GM21717 (cell line): Measurements from ENCODE around the gene TM7SF2.

Experiments used
- ATAC-seq: cut with Tn5 transposase; IDR thresholded peaks from one replicate; pipeline ENCODE4 v1.9.1; 2021; ENCODE audit warnings: mild to moderate bottlenecking, moderate library complexity; ENCODE audit not compliant: unreplicated experiment

Gene TM7SF2

DNA sequence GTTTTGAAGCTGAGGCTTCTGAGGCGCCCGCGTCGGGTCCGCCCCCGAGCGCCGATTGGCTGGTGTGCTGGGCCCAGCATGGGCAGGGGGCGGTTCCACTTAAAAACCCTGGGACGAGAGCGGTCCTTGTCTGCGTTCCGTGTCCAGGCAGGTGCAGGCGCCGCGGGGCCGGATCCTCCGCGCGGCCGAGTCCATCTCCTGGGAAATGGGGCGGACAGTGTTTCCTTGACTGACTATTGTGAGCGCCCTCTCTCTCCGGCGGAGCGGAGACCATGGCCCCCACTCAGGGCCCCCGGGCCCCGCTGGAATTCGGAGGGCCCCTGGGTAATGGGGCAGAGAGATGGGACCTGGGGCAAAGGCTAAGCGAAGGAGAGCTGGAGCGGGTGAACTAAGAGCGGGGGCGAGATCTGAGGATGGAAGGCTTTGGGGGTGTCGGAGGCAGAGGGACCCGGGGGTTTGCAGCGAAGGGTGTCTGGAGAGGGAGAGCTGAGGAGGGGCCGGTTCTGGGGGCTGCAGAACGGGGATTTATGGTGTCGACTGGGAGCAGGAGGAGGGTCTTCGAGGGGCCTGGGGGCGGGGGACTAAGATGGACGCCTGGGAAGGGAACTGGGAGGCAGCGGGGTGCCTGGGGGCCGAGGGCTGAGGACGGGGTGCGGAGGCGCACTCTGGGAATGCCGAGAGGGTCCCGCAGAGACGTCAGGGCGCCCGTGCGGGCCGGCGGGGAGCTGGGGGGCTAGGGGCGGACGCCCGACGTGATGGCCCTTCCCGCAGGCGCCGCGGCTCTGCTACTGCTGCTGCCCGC lies at the start of gene TM7SF2:
Gene TM7SF2 (plus strand): TSS at position 129 of the 802 bp plus-strand sequence. CDS start 144 bp downstream, at position 273.
- peak; percentile 48 for ATAC-seq

- ATAC-seq = no peak
These were observed 48.1 kb upstream of the TM7SF2 start for GRCh38 chr11:65063532-65063931.

DNA sequence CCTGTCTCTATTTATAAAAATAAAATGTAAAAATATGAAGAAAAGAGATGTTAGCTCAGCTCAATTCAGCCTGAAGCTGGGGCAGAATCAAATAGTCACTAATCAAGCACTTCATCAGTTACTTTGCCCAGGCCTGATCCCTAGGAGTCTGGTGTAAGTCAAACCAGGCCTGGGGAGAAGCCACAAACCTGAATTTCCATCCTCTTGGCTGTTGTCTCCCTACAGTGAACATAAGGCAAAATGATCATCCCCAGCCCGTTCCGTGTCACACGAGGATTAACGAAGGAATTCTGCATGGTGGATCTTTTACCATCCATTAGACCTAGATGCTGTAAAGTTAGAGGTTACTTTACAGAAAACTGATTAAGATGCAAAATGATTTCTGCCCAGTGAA lies 46.8 kb upstream of the TM7SF2 start:
- ATAC-seq = no peak

GRCh38 chr11:65065851-65066250 lies 45.8 kb upstream of the TM7SF2 start:
- ATAC-seq = no peak

DNA sequence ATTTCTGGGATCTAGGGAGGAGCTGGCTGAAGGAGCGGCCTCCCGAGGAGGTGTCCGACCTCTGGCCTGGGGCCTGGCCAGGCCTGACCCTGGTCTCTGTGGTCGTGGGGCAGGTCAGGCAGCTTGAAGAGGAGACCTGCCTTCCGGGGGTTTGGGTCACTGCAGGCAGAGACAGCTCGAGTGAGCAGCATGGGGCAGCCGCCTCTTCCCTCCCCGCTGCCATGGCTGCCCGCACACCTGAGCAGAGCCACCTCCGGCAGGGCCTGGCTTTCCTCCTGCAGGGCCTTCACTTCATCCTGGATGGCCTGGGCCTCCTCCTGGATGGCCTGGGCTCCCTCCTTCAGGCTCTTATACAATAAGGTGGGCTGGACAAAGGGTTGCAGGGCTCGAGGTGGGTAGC lies 45.4 kb upstream of the TM7SF2 start:
- no peak for ATAC-seq

DNA sequence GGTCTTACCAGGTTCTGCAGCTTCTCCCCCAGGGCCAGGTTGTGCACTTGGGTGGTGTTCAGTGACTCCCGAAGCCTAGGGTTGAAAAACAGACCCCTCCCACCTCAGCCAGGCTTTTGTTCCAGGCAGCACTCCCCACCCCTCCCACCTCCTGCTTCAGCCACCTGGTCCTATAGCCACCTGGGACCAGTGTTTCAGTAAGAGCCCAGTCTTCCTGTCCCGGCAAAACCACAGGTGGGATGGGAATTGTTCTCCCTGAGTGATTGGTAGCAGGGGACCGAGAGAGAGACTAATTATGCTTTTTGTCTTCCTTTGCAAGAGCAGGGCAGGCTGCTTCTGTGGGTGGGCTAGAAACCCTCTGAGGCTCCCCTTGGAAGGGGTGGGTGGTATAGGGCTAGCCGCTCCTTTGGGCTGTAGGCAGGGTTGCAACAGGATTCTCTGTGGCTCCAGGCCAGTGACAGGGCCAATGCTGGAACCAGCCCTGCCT lies 44.8 kb upstream of the TM7SF2 start:
- no peak for ATAC-seq

DNA sequence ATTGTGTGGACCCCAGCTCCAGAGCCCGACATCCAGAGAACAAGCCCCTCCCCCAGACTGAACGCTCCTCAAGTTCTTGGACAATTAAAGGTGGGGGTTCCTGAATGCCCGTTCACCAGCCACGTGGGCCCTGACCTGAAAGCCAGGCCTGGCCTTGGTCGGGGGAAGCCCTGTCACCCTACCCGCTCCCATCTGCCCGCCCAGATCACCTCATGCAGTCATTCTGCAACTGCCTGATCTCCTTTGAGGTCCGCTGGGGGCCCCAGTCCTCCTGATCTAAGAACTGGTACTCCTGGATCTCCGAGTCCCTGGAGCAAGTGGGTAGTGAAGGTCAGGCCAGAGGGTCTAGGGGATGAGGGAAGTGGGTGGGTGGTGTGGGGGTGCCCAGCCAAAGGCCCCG lies 44.2 kb upstream of the TM7SF2 start:
- no peak for ATAC-seq

GRCh38 chr11:65069217-65069616 lies 42.5 kb upstream of the TM7SF2 start:
- no peak for ATAC-seq

GRCh38 chr11:65071907-65072630 lies 39.6 kb upstream of the TM7SF2 start:
- ATAC-seq = no peak

- no peak for ATAC-seq
These were observed 39.1 kb upstream of the TM7SF2 start for GRCh38 chr11:65072631-65072966.

GRCh38 chr11:65077451-65077850 lies 34.2 kb upstream of the TM7SF2 start:
- ATAC-seq = no peak

GRCh38 chr11:65078151-65078550 lies 33.5 kb upstream of the TM7SF2 start:
- ATAC-seq = no peak

- ATAC-seq = no peak
These were observed 32.8 kb upstream of the TM7SF2 start for GRCh38 chr11:65078786-65079342.

GRCh38 chr11:65083134-65083833 lies 28.4 kb upstream of the TM7SF2 start:
- peak; percentile 22 for ATAC-seq

- peak; percentile 48 for ATAC-seq
These were observed 27.7 kb upstream of the TM7SF2 start, which contains the start of the genes CDCA5 and ZFPL1 for GRCh38 chr11:65083834-65084597. TSS of gene CDCA5 (minus strand) at chr11:65084040. CDS start at chr11:65083978, 62 bp downstream. TSS of gene ZFPL1 (plus strand) at chr11:65084222. CDS start at chr11:65084699, 477 bp downstream.

DNA sequence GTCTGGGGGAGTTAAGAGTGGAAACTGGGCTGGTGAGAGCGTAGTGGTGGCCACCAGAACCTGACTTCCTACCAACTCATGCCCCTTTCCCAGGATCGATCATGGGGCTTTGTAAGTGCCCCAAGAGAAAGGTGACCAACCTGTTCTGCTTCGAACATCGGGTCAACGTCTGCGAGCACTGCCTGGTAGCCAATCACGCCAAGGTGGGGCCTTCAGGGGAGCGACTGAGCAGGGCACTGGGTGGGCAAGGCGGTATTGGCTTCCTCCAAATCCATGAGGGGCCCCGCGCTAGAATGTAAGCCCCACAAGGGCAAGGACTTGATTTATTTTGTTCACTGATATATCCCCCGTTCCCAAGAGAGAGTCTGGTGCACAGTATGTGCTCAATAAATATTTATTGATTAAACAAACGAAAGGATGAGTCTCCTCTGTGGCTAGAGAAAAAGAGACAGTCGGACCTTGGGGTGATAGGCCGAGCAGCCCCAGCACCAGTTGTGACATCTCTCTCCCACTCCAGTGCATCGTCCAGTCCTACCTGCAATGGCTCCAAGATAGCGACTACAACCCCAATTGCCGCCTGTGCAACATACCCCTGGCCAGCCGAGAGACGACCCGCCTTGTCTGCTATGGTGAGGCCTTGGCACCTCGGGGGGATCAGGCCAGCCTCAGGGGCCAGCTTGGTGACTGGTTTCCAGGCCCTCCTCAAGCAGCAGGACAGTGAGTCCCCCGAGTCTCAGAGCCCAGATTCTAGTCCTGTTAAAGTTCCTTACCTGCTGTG lies 26.9 kb upstream of the TM7SF2 start:
- ATAC-seq = peak; percentile 8

GRCh38 chr11:65085446-65085845 lies 26.2 kb upstream of the TM7SF2 start:
- ATAC-seq = no peak

DNA sequence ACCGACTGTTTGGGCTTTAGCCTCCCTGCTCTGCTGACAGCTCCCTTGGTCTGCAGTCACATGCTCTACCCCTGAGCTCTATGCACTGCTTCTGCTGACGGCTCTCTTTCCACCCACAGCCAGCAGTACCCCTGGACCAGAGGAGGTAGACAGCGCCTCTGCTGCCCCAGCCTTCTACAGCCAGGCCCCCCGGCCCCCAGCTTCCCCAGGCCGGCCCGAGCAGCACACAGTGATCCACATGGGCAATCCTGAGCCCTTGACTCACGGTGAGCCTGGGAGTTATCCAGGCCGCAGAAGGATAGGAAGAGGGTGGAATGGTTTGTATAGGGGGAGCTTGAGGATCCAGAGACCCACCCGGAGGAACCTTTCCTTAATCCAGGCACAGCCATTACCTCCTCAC lies 24.9 kb upstream of the TM7SF2 start:
- no peak for ATAC-seq

- ATAC-seq = no peak
These were observed 24.5 kb upstream of the TM7SF2 start for GRCh38 chr11:65087216-65087615.

DNA sequence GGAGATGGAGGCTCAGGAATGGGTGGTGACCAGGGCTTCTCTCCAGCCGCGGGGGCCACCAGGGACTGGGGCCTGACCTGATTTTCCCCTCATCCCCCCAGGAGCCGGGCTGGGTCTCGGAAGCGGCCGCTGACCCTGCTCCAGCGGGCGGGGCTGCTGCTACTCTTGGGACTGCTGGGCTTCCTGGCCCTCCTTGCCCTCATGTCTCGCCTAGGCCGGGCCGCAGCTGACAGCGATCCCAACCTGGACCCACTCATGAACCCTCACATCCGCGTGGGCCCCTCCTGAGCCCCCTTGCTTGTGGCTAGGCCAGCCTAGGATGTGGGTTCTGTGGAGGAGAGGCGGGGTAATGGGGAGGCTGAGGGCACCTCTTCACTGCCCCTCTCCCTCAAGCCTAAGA lies 23.8 kb upstream of the TM7SF2 start:
- ATAC-seq = no peak
